GM12878 (cell line): ENCODE measurements around the gene CDKN2B. TPM values are rescaled to one million over a fixed set of nuclear protein-coding genes. Genes with fewer than 3 reads are reported as not detected.

Source experiments
- ATF7 ChIP-seq: fragments of 450-650 bp; IDR thresholded peaks from 2 replicates; pipeline ENCODE4 v1.6.1; 2016; ENCODE audit warnings: low read depth, mild to moderate bottlenecking
- CBFB ChIP-seq: IDR thresholded peaks from 2 replicates; pipeline ENCODE4 v1.6.1; 2016; ENCODE audit warnings: antibody characterized with exemption, low read depth
- CBX5 ChIP-seq: sonication (generic); IDR thresholded peaks from 2 replicates; pipeline ENCODE4 v1.6.1; 2016; ENCODE audit warnings: low read depth, moderate library complexity, mild to moderate bottlenecking, inconsistent platforms
- EP300 ChIP-seq, 2 experiments: fragments of 150-350 bp in 1 of 2; IDR thresholded peaks; 2 replicates each; pipeline ENCODE4 v1.6.1; 2011 to 2012; ENCODE audit warnings: low read depth in 2 of 2, low read length in 2 of 2, borderline replicate concordance in 1 of 2, improper control_type of control experiment in 1 of 2, inconsistent platforms in 1 of 2; ENCODE audit not compliant: control insufficient read depth in 1 of 2
- HDAC2 ChIP-seq: fragments of 200-600 bp; sonication (generic); IDR thresholded peaks from 2 replicates; pipeline ENCODE4 v1.6.1; 2017
- HDAC6 ChIP-seq: fragments of 200-600 bp; sonication (generic); IDR thresholded peaks from one replicate; pipeline ENCODE4 v1.8.0; 2017; ENCODE audit warnings: antibody characterized with exemption; ENCODE audit not compliant: unreplicated experiment
- LARP7 ChIP-seq: fragments of 450-650 bp; IDR thresholded peaks from 2 replicates; pipeline ENCODE4 v1.6.1; 2017; ENCODE audit warnings: mild to moderate bottlenecking
- NR2F1 ChIP-seq: fragments of 450-650 bp; conservative IDR thresholded peaks from 2 replicates; pipeline ENCODE4 v1.6.1; 2017; ENCODE audit warnings: mild to moderate bottlenecking
- POU2F2 ChIP-seq: IDR thresholded peaks from 3 replicates; pipeline ENCODE4 v1.6.1; 2011; ENCODE audit warnings: low read depth, mild to moderate bottlenecking, low read length, borderline replicate concordance
- RB1 ChIP-seq: fragments of 450-650 bp; formaldehyde crosslinking; IDR thresholded peaks from 2 replicates; pipeline ENCODE4 v1.6.1; 2017; ENCODE audit warnings: mild to moderate bottlenecking, borderline replicate concordance
- RELA ChIP-seq: fragments of 450-650 bp; IDR thresholded peaks from 2 replicates; pipeline ENCODE4 v1.8.0; 2014; ENCODE audit warnings: borderline replicate concordance; ENCODE audit not compliant: partially characterized antibody
- SIX5 ChIP-seq: IDR thresholded peaks from 2 replicates; pipeline ENCODE4 v1.6.1; 2011; ENCODE audit warnings: mild to moderate bottlenecking, low read depth, low read length, moderate library complexity; ENCODE audit not compliant: severe bottlenecking
- SMARCA5 ChIP-seq: fragments of 450-650 bp; IDR thresholded peaks from 2 replicates; pipeline ENCODE4 v1.6.1; 2017; ENCODE audit warnings: mild to moderate bottlenecking
- SREBF2 ChIP-seq: IDR thresholded peaks from 2 replicates; pipeline ENCODE4 v1.6.1; 2012; ENCODE audit warnings: mild to moderate bottlenecking, low read length
- STAT1 ChIP-seq: fragments of 450-650 bp; conservative IDR thresholded peaks from 2 replicates; pipeline ENCODE4 v1.6.1; 2014; ENCODE audit warnings: antibody characterized with exemption, mild to moderate bottlenecking
- STAT3 ChIP-seq: IDR thresholded peaks from 2 replicates; pipeline ENCODE4 v1.6.1; 2011; ENCODE audit warnings: low read depth, low read length, improper control_type of control experiment
- SUPT20H ChIP-seq: IDR thresholded peaks from 2 replicates; pipeline ENCODE4 v1.6.1; 2011; ENCODE audit warnings: low read depth, mild to moderate bottlenecking, low read length, moderate library complexity, borderline replicate concordance; ENCODE audit not compliant: control insufficient read depth
- WRNIP1 ChIP-seq: IDR thresholded peaks from 2 replicates; pipeline ENCODE4 v1.6.1; 2011; ENCODE audit warnings: low read depth, low read length, improper control_type of control experiment, borderline replicate concordance
- YBX1 ChIP-seq: fragments of 450-650 bp; IDR thresholded peaks from 2 replicates; pipeline ENCODE4 v1.6.1; 2016; ENCODE audit warnings: antibody characterized with exemption
- YY1 ChIP-seq: IDR thresholded peaks from 2 replicates; pipeline ENCODE4 v1.6.1; 2011; ENCODE audit warnings: low read depth, mild to moderate bottlenecking, low read length
- ZNF274 ChIP-seq: IDR thresholded peaks from one replicate; pipeline ENCODE4 v1.8.0; 2011; ENCODE audit not compliant: insufficient read length, insufficient read depth
- polyA plus RNA-seq, 11 experiments: library from polyadenylated mRNA; depleted of rRNA in 4 of 11; unstranded in 6 of 11; stranded (reverse) in 5 of 11; fragments of >200 nt; fragmentation: Nextera tagmentation in 4 of 11; fragmentation: Illumina TruSeq in 1 of 11; extraction: Ambion mirVana in 4 of 11; extraction: Trizol in 1 of 11; gene quantifications; 1 replicate in 1 of 11; 2 replicates in 10 of 11; pipeline versions ENCODE4 v1.2.1 to v1.2.3, GENCODE V29; 2011 to 2016; ENCODE audit warnings: inconsistent platforms in 2 of 11, missing spikeins in 2 of 11, low read depth in 1 of 11
- total RNA-seq, 4 experiments: library from RNA; depleted of rRNA in 3 of 4; stranded (reverse); fragments of >200 nt in 3 of 4; fragmentation: Illumina TruSeq in 1 of 4; extraction: Trizol in 1 of 4; gene quantifications; 2 replicates each; pipeline versions ENCODE4 v1.2.1 to v1.2.3, GENCODE V29; 2013 to 2021
- TF ChIP-seq, protein P1 (sequence below): IDR thresholded peaks from 2 replicates; pipeline ENCODE4 v1.6.1; 2012; ENCODE audit warnings: low read length, inconsistent platforms
- TF ChIP-seq, protein P2 (sequence below): fragments of 450-650 bp; formaldehyde crosslinking; IDR thresholded peaks from 2 replicates; pipeline ENCODE4 v1.4.0; 2022; ENCODE audit warnings: mild to moderate bottlenecking, moderate library complexity

CDKN2B gene
- total and polyA plus RNA-seq, 10 of the 15 experiments (the other 5 are each of a cell fraction or from before 2014, with no cell fraction given): 0.03 to 0.47 (median 0.08) TPM; not detected in 1

GRCh38 chr9:21995006-21995665, 14.0 kb downstream of the CDKN2B start (continued):
- TF ChIP-seq EP300 (IDR thresholded peaks at IDR 0.05; ENCODE audit: borderline replicate concordance in 1 of 2, control insufficient read depth in 1 of 2, low read depth in 2 of 2, low read length in 2 of 2) (no peak), HDAC6 (no peak), POU2F2 (no peak), WRNIP1 (no peak), STAT3 (no peak), HDAC2 (no peak), LARP7 (no peak), SMARCA5 (no peak), YY1 (peak; percentile 67), RB1 (no peak), NR2F1 (no peak), STAT1 (no peak), CBFB (no peak), ATF7 (no peak), ZNF274 (no peak), SUPT20H (no peak), SIX5 (no peak), RELA (peak; percentile 69), CBX5 (no peak), YBX1 (no peak), SREBF2 (no peak)
- TF ChIP-seq, protein P1, sequence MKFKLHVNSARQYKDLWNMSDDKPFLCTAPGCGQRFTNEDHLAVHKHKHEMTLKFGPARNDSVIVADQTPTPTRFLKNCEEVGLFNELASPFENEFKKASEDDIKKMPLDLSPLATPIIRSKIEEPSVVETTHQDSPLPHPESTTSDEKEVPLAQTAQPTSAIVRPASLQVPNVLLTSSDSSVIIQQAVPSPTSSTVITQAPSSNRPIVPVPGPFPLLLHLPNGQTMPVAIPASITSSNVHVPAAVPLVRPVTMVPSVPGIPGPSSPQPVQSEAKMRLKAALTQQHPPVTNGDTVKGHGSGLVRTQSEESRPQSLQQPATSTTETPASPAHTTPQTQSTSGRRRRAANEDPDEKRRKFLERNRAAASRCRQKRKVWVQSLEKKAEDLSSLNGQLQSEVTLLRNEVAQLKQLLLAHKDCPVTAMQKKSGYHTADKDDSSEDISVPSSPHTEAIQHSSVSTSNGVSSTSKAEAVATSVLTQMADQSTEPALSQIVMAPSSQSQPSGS: no peak
- TF ChIP-seq, protein P2, sequence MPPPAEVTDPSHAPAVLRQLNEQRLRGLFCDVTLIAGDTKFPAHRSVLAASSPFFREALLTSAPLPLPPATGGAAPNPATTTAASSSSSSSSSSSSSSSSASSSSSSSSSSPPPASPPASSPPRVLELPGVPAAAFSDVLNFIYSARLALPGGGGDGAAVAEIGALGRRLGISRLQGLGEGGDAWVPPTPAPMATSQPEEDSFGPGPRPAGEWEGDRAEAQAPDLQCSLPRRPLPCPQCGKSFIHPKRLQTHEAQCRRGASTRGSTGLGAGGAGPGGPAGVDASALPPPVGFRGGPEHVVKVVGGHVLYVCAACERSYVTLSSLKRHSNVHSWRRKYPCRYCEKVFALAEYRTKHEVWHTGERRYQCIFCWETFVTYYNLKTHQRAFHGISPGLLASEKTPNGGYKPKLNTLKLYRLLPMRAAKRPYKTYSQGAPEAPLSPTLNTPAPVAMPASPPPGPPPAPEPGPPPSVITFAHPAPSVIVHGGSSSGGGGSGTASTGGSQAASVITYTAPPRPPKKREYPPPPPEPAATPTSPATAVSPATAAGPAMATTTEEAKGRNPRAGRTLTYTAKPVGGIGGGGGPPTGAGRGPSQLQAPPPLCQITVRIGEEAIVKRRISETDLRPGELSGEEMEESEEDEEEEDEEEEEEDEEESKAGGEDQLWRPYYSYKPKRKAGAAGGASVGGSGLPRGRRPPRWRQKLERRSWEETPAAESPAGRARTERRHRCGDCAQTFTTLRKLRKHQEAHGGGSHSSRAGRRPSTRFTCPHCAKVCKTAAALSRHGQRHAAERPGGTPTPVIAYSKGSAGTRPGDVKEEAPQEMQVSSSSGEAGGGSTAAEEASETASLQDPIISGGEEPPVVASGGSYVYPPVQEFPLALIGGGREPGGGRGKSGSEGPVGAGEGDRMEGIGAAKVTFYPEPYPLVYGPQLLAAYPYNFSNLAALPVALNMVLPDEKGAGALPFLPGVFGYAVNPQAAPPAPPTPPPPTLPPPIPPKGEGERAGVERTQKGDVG (CRISPR knock-in tag): no peak
